Body of pancreas (tissue), 4 donors: Measurements from ENCODE around the gene IQGAP2.

ENCODE experiments used
- POLR2A ChIP-seq, 3 donors: fragments of 450-650 bp; IDR thresholded peaks; one replicate each; pipeline ENCODE4 v1.6.1; 2016; ENCODE audit warnings: antibody characterized with exemption in 3 of 3, mild to moderate bottlenecking in 2 of 3
- TF ChIP-seq, protein P1 (sequence below), 7 experiments: fragments of 450-650 bp in 4 of 7; fragments of 200-600 bp in 3 of 7; sonication (generic) in 3 of 7; IDR thresholded peaks; one replicate each; pipeline ENCODE4 v1.5.1; 2016 to 2019; ENCODE audit warnings: antibody characterized with exemption in 7 of 7

GRCh38 chr5:76514292-76514691 is 111.2 kb downstream of the IQGAP2 start:
- TF ChIP-seq, protein P1, sequence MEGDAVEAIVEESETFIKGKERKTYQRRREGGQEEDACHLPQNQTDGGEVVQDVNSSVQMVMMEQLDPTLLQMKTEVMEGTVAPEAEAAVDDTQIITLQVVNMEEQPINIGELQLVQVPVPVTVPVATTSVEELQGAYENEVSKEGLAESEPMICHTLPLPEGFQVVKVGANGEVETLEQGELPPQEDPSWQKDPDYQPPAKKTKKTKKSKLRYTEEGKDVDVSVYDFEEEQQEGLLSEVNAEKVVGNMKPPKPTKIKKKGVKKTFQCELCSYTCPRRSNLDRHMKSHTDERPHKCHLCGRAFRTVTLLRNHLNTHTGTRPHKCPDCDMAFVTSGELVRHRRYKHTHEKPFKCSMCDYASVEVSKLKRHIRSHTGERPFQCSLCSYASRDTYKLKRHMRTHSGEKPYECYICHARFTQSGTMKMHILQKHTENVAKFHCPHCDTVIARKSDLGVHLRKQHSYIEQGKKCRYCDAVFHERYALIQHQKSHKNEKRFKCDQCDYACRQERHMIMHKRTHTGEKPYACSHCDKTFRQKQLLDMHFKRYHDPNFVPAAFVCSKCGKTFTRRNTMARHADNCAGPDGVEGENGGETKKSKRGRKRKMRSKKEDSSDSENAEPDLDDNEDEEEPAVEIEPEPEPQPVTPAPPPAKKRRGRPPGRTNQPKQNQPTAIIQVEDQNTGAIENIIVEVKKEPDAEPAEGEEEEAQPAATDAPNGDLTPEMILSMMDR (IDR thresholded peaks at IDR 0.05) = no peak
- no peak for TF ChIP-seq POLR2A (IDR thresholded peaks at IDR 0.05)
